Activated T-cell treated with anti-CD3 and anti-CD28 coated beads for 48 hours (primary cell): Measurements from ENCODE around the gene MYOF.
"Not testable (repeated sequence)": the region's sequence is repeated elsewhere in the genome, so short reads cannot be mapped to it uniquely, and the experiment has no call there.

ENCODE experiments used
- DNase-seq: peaks from one replicate; pipeline ENCODE4 v3.0.0-alpha.2; 2020; ENCODE audit warnings: low read depth

The MYOF gene

DNA sequence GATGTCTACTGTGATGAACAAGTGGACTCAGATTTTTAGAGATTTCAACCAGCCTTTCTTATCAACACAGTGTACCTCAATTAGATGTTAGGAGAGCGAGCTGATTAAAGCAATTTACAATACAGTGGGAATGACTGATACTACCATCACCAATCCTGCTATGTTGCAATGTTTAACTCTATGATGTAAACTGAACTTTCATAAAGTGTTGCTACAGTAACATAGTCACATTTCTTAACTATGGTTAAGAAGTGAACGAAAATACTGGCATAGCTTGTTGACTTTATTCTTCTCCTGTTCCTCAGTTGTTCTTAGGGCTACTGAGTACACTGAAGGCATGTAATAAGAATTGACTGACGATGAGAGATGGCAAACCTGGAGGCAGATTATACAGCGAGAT, 139.8 kb downstream of the MYOF start:
- DNase-seq, result no peak

DNA sequence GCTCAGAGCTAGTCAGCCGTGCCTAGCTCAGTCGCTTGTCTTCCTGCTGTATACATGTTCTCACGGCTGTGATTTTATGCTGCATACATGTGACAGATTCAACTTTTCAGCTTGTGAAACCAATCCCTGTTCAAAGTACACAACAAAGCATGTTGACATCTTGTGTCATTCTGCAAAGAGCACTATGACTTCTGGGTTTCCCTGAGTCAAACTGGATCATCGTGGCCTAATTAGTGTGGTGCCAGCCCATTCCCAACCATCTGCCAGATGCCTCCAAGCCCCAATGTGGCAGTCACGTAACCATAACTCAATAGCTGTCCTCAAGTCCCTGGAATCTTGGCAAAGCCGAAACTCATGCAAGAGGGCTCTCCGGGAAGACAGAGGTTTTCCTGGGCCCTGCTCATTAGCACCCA, 144.8 kb downstream of the MYOF start:
- no peak for DNase-seq

DNA sequence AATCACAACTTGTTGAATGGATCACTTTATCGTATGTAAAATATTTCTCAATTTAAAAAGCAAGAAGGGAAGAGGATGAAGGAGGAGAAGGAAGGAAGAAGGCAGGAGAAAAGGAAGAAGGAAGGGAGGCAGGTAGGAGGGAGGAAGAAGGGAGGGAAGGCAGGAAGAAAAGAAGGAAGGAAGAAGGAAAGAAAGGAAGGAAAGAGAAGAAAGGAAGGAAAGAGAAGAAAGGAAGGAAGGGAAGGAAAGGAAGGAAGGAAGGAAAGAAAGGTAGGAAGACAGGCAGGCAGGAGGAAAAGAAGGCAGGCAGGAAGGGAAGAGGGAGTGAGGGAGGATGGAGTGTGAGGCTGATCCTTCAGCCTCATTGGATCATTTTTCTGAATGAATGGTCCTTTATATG, 145.5 kb downstream of the MYOF start:
- DNase-seq, result no peak

DNA sequence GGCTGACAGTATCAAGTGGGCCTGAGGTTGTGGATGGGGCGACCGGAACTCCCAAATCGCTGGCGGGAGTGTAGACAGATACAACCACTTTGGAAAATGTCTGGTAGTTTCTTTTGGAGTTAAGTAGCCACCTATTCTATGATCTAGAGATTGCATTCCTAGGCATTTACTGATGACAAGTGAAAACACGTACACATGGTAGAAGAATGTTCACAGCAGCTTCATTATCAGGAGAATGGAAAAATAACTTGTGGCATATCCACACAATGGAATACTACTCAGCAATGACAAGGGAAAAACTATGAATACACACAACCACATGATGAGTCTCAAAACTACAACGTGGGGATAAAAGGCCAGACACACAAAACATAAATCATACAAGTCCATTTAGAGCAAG, 146.0 kb downstream of the MYOF start:
- no peak for DNase-seq

DNA sequence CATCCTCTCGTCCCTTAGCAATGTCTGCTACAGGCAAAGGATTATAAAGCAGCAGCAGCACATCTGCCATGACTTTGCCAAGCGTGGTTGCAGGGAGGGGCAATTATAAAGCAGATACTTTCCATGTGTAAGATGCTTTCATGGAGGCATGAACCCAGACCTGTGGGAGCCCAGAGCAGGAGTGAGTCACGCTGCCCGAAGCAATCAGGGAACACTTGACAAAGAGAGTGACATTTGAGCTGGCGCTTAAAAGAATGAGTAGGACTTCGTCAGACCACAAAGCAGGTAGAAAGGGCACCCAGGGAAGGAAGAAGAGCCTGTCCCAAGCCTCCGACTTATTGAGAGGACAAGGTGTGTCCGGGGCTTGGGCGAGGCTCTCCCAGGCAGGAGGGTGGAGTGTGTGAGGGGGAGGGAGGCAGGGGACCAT, 147.2 kb downstream of the MYOF start:
- DNase-seq, result no peak

DNA sequence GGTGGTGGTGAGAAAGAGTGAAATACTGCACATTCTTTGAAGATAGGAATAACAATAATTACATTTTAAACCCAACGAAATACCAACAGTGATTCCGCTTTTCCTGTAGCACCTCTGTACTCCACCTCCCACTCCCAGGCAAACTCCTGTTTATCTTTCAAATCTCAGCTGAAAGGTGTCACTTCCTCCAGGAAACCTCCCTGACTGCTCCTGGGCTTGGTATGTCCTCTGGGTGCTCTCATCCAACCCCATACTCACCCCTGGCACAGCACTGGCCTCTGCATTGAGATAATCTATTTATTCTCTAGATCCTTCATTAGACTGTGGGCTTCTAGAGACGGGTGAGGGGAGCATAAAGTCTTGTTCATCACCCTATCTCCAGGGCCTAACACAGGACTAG, 148.0 kb downstream of the MYOF start:
- DNase-seq, result no peak

GRCh38 chr10:93333278-93333978, 148.7 kb downstream of the MYOF start:
- DNase-seq, result no peak

DNA sequence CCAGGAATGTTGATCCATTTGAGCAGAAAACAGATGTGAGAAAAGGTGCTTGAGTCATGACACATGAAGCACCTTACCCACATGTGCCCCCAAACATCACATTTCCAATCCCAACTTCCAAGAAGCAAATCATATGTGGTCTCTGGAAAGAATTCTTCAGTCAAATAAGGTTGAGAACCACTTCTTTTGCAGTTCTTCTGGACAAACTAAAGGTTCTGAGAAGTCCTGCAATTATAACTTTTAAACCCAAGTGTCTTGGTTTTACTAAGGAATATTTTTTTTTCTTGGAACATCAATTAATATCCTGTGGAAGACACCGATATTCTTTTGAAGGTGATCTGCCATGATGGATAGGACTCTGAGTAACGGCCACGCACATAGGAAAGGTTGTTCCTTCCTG, 151.3 kb downstream of the MYOF start:
- no peak for DNase-seq

- DNase-seq, result no peak
Measured at GRCh38 chr10:93319896-93320295, 162.2 kb downstream of the MYOF start.

DNA sequence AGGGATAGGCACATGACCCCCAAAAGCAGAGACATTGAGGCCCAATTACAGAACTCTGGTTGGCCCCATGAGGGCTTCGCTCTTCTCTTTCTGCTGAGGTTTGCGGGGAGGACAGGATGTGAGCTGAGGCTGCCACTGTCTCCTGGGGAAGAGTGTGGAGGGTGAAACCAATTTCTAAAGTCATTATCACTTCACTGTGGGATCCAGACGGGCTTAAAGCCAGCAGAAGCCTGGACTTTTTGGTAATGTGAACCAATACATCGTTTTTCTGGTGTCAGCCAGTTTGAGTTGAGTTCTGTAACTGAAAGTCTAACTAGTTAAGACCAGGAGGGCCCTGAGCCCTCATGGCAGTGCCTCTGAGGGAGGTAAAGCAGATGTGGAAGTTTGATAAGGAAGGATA, 163.0 kb downstream of the MYOF start:
- no peak for DNase-seq

GRCh38 chr10:93315246-93315645, 166.9 kb downstream of the MYOF start:
- no peak for DNase-seq

DNA sequence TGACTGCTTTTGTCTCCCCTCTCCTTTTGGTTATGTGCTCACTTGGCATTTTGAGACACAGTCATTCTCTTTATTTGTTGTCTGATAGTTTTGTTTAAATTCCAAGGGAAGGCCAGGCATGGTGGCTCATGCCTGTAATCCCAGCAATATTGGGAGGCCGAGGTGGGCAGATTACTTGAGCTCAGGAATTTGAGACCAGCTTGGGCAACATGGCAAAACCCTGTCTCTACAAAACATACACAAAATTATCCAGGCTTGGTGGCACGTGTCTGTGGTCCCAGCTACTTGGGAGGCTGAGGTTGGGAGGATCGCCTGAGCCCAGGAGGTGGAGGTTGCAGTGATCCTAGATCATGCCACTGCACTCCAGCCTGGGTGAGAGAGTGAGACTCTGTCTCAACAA, 167.5 kb downstream of the MYOF start:
- not testable (repeated sequence) for DNase-seq

DNA sequence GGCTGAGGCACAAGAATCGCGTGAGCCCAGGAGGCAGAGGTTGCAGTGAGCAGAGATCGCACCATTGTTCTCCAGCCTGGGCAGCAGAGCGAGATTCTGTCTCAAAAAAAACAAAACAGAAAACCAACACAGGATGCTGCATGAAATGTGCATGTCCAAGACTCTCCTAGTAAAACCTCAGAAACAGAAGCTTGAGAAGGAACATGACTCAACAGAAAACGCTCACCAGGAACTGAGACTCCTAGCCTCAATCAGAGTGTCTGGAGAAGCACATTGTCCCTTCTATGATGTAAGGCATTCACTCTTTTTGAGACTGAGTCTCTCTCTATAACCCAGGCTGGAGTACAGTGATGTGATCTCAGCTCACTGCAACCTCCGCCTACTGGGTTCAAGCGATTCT, 168.3 kb downstream of the MYOF start:
- no peak for DNase-seq

GRCh38 chr10:93309062-93309461, 173.1 kb downstream of the MYOF start:
- DNase-seq, result no peak

DNA sequence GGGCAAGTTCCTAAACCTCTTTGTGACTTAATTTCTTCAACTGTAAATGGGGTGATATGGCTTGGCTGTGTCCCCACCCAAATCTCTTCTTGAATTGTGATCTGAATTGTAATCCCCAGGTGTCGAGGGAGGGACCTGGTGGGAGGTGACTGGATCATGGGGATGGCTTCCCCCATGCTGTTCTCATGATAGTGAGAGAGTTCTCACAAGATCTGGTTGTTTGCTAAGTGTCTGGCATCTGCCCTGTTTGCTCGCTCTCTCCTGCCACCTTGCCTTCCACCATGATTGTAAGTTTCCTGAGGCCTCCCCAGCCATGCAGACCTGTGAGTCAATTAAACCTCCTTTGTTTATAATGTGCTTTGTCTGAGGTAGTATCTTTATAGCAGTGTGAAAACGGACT, 177.0 kb downstream of the MYOF start:
- no peak for DNase-seq

DNA sequence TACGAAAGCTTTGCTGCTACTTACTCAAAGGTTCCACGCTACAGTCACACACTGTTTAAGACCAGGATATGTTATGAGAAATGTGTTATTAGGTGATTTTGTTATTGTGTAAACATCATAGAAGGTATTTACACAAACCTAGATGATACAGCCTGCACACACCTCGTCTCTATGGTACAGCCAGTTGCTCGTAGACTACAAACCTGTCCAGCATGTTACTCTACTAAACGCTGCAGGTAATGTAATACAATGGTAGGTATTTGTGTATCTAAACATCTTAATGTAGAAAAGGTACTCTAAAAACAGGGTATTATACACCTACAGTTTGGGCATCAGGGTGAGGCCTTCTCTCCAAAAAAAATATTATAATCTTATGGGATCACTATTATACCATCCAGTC, 181.2 kb downstream of the MYOF start:
- no peak for DNase-seq

DNA sequence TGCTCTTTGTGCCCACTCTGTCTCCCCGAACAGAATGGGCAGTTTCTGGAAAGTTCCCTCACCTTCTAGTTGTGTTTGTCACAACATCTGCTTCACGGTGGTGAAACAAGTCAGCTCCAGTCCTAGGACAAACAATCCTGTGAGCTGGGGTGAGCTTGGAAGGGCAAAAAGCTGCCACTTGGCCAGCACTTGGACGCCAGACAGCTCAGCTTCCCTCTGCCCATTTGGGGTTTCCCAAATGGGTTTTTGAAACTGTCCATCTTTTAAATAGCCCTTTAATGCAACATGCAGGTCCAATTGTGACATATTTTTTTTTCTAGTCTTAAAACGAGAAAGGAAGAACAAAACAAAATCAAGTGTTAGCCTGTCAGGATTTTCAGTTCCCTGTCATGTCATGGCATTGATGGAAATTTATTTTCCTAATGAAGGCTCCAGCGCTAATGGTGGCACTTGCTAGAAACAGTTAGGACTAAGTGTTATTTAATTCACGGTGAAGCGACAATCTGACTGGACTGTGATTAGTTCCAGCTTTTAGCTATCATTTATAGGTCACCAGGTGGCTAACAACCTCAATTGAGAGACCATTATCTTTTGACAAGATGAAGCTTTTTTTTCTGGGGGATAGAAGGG, 181.7 kb downstream of the MYOF start:
- no peak for DNase-seq

DNA sequence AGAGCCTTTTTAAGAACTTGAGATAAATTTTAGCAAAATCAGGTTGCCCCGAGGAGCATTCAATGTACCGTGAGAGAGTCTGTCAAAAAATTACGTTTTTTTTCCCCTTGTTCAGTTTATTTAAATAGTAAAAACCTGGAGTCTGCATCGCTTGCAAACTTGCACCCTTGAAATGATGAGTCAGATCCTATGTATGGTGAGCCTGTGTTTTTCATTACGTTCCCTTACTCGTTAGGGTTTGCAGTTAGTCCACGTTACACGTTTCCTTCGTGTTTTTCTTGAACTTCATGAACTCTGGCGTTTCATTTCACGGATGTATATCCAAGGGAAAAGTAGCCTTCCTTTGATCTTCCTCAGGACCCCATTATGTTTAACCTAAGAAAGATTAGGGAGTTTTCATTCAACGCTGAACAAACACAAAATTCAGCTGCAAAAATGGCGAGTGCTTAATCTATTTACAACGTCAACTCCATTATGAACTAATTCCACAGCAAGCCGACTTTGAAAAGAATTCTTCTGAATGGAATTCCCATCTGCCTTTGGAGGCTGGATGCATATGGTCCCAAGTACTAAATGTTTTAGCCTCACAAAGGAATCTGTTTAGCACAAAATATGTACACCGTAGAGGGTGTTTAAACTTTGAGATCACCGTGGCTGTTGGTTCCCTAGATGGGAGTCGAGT, 182.4 kb downstream of the MYOF start:
- no peak for DNase-seq

GRCh38 chr10:93299195-93299594, 182.9 kb downstream of the MYOF start:
- DNase-seq, result no peak

- DNase-seq, result no peak
Measured at GRCh38 chr10:93296151-93296550, 186.0 kb downstream of the MYOF start.

GRCh38 chr10:93293999-93294398, 188.1 kb downstream of the MYOF start:
- no peak for DNase-seq

DNA sequence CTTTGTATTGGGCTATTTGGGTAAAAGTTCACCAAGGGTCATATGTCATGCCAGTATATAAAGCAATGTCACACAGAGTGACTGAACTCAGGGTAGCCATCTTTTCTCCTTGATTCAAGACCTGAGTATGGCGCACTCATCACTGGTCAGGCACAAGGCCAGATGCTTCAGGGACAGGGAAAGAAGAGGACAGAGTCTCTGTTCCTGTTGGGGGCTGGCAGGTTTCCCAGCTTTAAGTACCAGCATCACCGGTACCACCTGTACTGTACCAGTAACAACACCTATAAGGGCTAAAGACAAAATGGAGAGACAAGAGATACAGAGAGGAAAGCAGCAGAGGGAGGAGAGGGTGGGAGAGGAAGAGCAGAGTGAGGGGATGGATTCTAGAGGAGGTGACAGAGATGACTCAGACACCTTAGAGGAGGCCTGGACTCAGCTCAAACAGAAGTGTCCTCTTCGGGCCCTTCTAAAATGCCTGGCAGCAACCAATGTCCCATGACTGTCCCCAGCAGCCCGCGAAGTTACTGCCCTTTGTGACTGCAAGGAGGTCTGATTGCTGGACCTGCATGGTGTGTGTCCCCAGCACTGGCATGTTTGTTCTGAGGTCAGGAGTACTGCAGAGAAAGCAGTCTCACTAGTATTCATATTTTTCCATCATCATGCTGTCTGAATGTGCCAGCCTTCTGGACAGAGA, 191.3 kb downstream of the MYOF start:
- no peak for DNase-seq
